Caco-2 (cell line): Measurements from ENCODE around the gene SPINK6. TPM values are rescaled to one million over a fixed set of nuclear protein-coding genes. Genes with fewer than 3 reads are reported as not detected.

Source experiments
- BruUV-seq: library from RNA; stranded (reverse); fragments of 400-500 nt; replicated peaks from 2 replicates; lab custom pipeline; 2021; lab: Mats Ljungman, UMichigan
- CTCF ChIA-PET: fragments of 300-600 bp; sonication (Branson Sonifier 250); formaldehyde crosslinking; loops from one replicate; lab custom pipeline; 2022; ENCODE audit warnings: antibody characterized with exemption; lab: Charles Lee
- POLR2A ChIA-PET: fragments of 300-600 bp; sonication (Branson Sonifier 250); formaldehyde crosslinking; loops from one replicate; lab custom pipeline; 2022; ENCODE audit warnings: antibody characterized with exemption; lab: Charles Lee
- DNase-seq, 2 experiments: peaks; one replicate each; pipeline versions ENCODE4 v3.0.0 to v3.0.0-alpha.2; 2020 to 2022
- H3K27me3 ChIP-seq: replicated peaks from 2 replicates; pipeline ENCODE4 v1.6.0; 2011; ENCODE audit warnings: low read length; ENCODE audit not compliant: control insufficient read depth, insufficient read depth
- H3K36me3 ChIP-seq: 2 replicates; pipeline ENCODE4 v1.5.1; 2011; ENCODE audit warnings: low read length; ENCODE audit not compliant: control insufficient read depth, insufficient read depth
- H3K4me1 ChIP-seq: fragments of 250-450 bp; sonication (Bioruptor Pico); 2 replicates; pipeline ENCODE4 v1.5.1; 2020; ENCODE audit warnings: mild to moderate bottlenecking
- H3K4me3 ChIP-seq: 2 replicates; pipeline ENCODE4 v1.5.1; 2011; ENCODE audit warnings: low read depth, mild to moderate bottlenecking, control low read depth, low read length
- H3K9me3 ChIP-seq: fragments of 250-450 bp; sonication (Bioruptor Pico); 2 replicates; pipeline ENCODE4 v1.5.1; 2020; ENCODE audit warnings: mild to moderate bottlenecking, moderate library complexity
- H3K27ac Mint-ChIP-seq: one replicate; pipeline ENCODE4 v1.8.0; 2022; ENCODE audit warnings: mixed read lengths; ENCODE audit not compliant: unreplicated experiment
- H3K27me3 Mint-ChIP-seq: one replicate; pipeline ENCODE4 v1.8.0; 2022; ENCODE audit warnings: mixed read lengths; ENCODE audit not compliant: insufficient read depth, unreplicated experiment
- H3K36me3 Mint-ChIP-seq: one replicate; pipeline ENCODE4 v1.8.0; 2022; ENCODE audit warnings: mild to moderate bottlenecking, mixed read lengths; ENCODE audit not compliant: insufficient read depth, unreplicated experiment
- H3K4me1 Mint-ChIP-seq: one replicate; pipeline ENCODE4 v1.8.0; 2022; ENCODE audit warnings: low read depth, mixed read lengths; ENCODE audit not compliant: unreplicated experiment
- H3K4me3 Mint-ChIP-seq: one replicate; pipeline ENCODE4 v1.8.0; 2022; ENCODE audit warnings: mild to moderate bottlenecking, moderate library complexity, mixed read lengths; ENCODE audit not compliant: unreplicated experiment
- H3K9me3 Mint-ChIP-seq: one replicate; pipeline ENCODE4 v1.8.0; 2022; ENCODE audit warnings: mixed read lengths; ENCODE audit not compliant: unreplicated experiment
- CTCF ChIP-seq, 2 experiments: fragments of 200-600 bp in 1 of 2; IDR thresholded peaks; 1 replicate in 1 of 2; 2 replicates in 1 of 2; pipeline versions ENCODE4 v1.5.1 to v1.8.0; 2011 to 2022; ENCODE audit warnings: antibody characterized with exemption in 1 of 2, control low read depth in 1 of 2, inconsistent platforms in 1 of 2, low read depth in 1 of 2, low read length in 1 of 2, mild to moderate bottlenecking in 1 of 2, moderate library complexity in 1 of 2; ENCODE audit not compliant: insufficient read depth in 1 of 2, severe bottlenecking in 1 of 2, unreplicated experiment in 1 of 2
- intact Hi-C: fragments of 100-400 bp; cut with micrococcal nuclease; formaldehyde crosslinking; loops from one replicate; pipeline ENCODE4 v1.10.0; 2022; ENCODE audit not compliant: unreplicated experiment
- total RNA-seq: library from RNA; stranded (reverse); gene quantifications from 2 replicates; pipeline ENCODE4 v1.2.3, GENCODE V29; 2022

Gene SPINK6
- total RNA-seq, 1 experiment from 2014 or later = not detected

GRCh38 chr5:148163345-148163744 lies 39.5 kb upstream of the SPINK6 start:
- intact Hi-C loops = loop anchor here (2.0 kb wide), 1 partner anchor 17 kb away; no protein-coding TSS in a partner anchor
- POLR2A ChIA-PET = no interaction called here
- Histone ChIP-seq H3K27me3 (no peaks in the 10 kb centered on the region), H3K36me3 (no peaks in the 10 kb centered on the region), H3K4me3 (no peak overlapping the region), H3K9me3 (no peaks in the 10 kb centered on the region), H3K4me1 (peaks cover 13% of the 10 kb centered on the region; the same call in 1 of the 2 replicates)
- CTCF ChIA-PET = no interaction called here
- BruUV-seq = no TSS peak
- DNase-seq = peak in 1 of 2 experiments; percentile 3
- Mint-ChIP-seq H3K4me1 (peaks cover 9% of the 10 kb centered on the region), H3K36me3 (no peaks in the 10 kb centered on the region), H3K9me3 (peaks cover 16% of the 10 kb centered on the region), H3K27ac (no peak overlapping the region), H3K4me3 (no peak overlapping the region), H3K27me3 (no peaks in the 10 kb centered on the region)
- TF ChIP-seq CTCF (IDR thresholded peaks at IDR 0.05; ENCODE audit: insufficient read depth in 1 of 2, low read depth in 1 of 2, low read length in 1 of 2, severe bottlenecking in 1 of 2, unreplicated experiment in 1 of 2) = no peak

GRCh38 chr5:148166550-148167283 lies 36.1 kb upstream of the SPINK6 start:
- peaks cover 9% of the 10 kb centered on the region for H3K4me1 Mint-ChIP-seq
- no TSS peak for BruUV-seq
- DNase-seq = no peak
- no peaks in the 10 kb centered on the region for H3K36me3 ChIP-seq
- peaks cover 14% of the 10 kb centered on the region for H3K9me3 Mint-ChIP-seq
- no peaks in the 10 kb centered on the region for H3K27me3 Mint-ChIP-seq
- H3K36me3 Mint-ChIP-seq = no peaks in the 10 kb centered on the region
- H3K4me1 ChIP-seq = peaks cover 13% of the 10 kb centered on the region; the same call in 1 of the 2 replicates
- H3K9me3 ChIP-seq = no peaks in the 10 kb centered on the region
- ChIA-PET POLR2A (no interaction called here), CTCF (no interaction called here)
- no peak overlapping the region for H3K27ac Mint-ChIP-seq
- H3K27me3 ChIP-seq = no peaks in the 10 kb centered on the region
- intact Hi-C loops = no loop called here
- TF ChIP-seq CTCF (IDR thresholded peaks at IDR 0.05; ENCODE audit: insufficient read depth in 1 of 2, low read depth in 1 of 2, low read length in 1 of 2, severe bottlenecking in 1 of 2, unreplicated experiment in 1 of 2) = no peak
- no peak overlapping the region for H3K4me3 ChIP-seq
- H3K4me3 Mint-ChIP-seq = no peak overlapping the region

DNA sequence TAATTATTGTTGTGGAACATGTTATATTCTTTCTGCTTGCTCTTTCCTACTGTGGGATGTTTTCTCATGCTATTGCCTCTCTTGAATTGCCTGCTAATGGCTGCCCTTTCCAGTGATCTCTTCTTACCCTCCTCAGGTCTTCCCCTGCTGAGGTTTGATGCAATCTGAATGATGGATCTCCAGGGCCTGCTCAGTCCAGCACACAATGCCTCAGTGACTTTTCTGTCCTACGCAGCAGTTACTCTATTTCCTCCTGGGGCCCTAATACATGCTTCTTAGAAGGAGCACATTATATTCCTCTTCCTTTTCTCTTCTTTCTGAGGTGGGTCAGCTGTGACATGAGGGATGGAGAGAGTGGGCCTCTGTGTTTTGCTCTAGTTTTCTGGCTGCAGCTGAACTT lies 34.6 kb upstream of the SPINK6 start, which contains the start of gene SPINK14:
Gene SPINK14, plus strand, starts transcription at position 301 of the 400 bp plus-strand sequence. CDS start 1,187 bp downstream, outside the sequence.
- no peak within 1 kb of the TSS for H3K27ac Mint-ChIP-seq
- H3K4me1 Mint-ChIP-seq = peaks cover under 1% of the 10 kb centered on the region
- no peaks in the 10 kb centered on the region for H3K36me3 ChIP-seq
- H3K9me3 Mint-ChIP-seq = no peaks in the 10 kb centered on the region
- no peaks in the 10 kb centered on the region for H3K36me3 Mint-ChIP-seq
- H3K4me3 ChIP-seq = no peak within 1 kb of the TSS
- DNase-seq = no peak
- no peak within 1 kb of the TSS for H3K4me3 Mint-ChIP-seq
- no peak for TF ChIP-seq CTCF (IDR thresholded peaks at IDR 0.05; ENCODE audit: insufficient read depth in 1 of 2, low read depth in 1 of 2, low read length in 1 of 2, severe bottlenecking in 1 of 2, unreplicated experiment in 1 of 2)
- BruUV-seq = no TSS peak
- ChIA-PET POLR2A (no interaction called here), CTCF (no interaction called here)
- intact Hi-C loops = no loop called here
- no peaks in the 10 kb centered on the region for H3K27me3 Mint-ChIP-seq
- no peaks in the 10 kb centered on the region for H3K27me3 ChIP-seq
- no peaks in the 10 kb centered on the region for H3K9me3 ChIP-seq
- H3K4me1 ChIP-seq = peaks cover 9% of the 10 kb centered on the region; the same call in 1 of the 2 replicates
